Activated T-helper 2 cell treated with anti-CD3 and anti-CD28 coated beads, Interferon-gamma antibody, Interleukin-2, Interleukin-4, amounts not matched to agents 10 μg/mL and 5 μg/mL and 100 μg/mL, durations not matched to agents 14 hours and 24 hours and 36 hours (primary cell): ENCODE results near the gene OSBPL1A. TPM values are rescaled to one million over a fixed set of nuclear protein-coding genes. Genes with fewer than 3 reads are reported as not detected.

Source experiments
- DNase-seq: peaks from one replicate; pipeline ENCODE4 v3.0.0; 2021; ENCODE audit warnings: low spot score
- H3K27ac Mint-ChIP-seq: one replicate; pipeline ENCODE4 v1.8.0; 2021; ENCODE audit warnings: mixed read lengths
- H3K27me3 Mint-ChIP-seq: one replicate; pipeline ENCODE4 v1.8.0; 2021; ENCODE audit warnings: low read depth, mixed read lengths
- H3K36me3 Mint-ChIP-seq: one replicate; pipeline ENCODE4 v1.8.0; 2021; ENCODE audit warnings: low read depth, mixed read lengths
- H3K4me1 Mint-ChIP-seq: one replicate; pipeline ENCODE4 v1.8.0; 2021; ENCODE audit warnings: low read depth, mixed read lengths
- H3K4me3 Mint-ChIP-seq: one replicate; pipeline ENCODE4 v1.8.0; 2021; ENCODE audit warnings: low read depth, mild to moderate bottlenecking, moderate library complexity, mixed read lengths
- H3K9me3 Mint-ChIP-seq: one replicate; pipeline ENCODE4 v1.8.0; 2021; ENCODE audit warnings: mixed read lengths
- intact Hi-C: fragments of 100-400 bp; cut with micrococcal nuclease; formaldehyde crosslinking; loops from one replicate; pipeline ENCODE4 v1.15.1; 2023
- total RNA-seq: library from RNA; stranded (reverse); gene quantifications from 2 replicates; pipeline ENCODE4 v1.2.3, GENCODE V29; 2022

The OSBPL1A gene
- total RNA-seq, 1 donor from 2014 or later = 0.98 TPM

GRCh38 chr18:24317370-24317769, 80.3 kb downstream of the OSBPL1A start:
- no peak for DNase-seq
- H3K4me3 Mint-ChIP-seq = no peak overlapping the region
- H3K4me1 Mint-ChIP-seq = peaks cover 7% of the 10 kb centered on the region
- intact Hi-C loops = no loop called here
- no peaks in the 10 kb centered on the region for H3K27me3 Mint-ChIP-seq
- H3K9me3 Mint-ChIP-seq = no peaks in the 10 kb centered on the region
- H3K36me3 Mint-ChIP-seq = no peaks in the 10 kb centered on the region
- H3K27ac Mint-ChIP-seq = no peak overlapping the region

- H3K4me3 Mint-ChIP-seq = no peak overlapping the region
- no peaks in the 10 kb centered on the region for H3K36me3 Mint-ChIP-seq
- H3K27me3 Mint-ChIP-seq = no peaks in the 10 kb centered on the region
- DNase-seq = no peak
- intact Hi-C loops = no loop called here
- no peaks in the 10 kb centered on the region for H3K9me3 Mint-ChIP-seq
- H3K4me1 Mint-ChIP-seq = peaks cover 7% of the 10 kb centered on the region
- H3K27ac Mint-ChIP-seq = no peak overlapping the region
Observed at GRCh38 chr18:24315170-24315569, 82.5 kb downstream of the OSBPL1A start.

- Mint-ChIP-seq H3K27me3 (peaks cover 2% of the 10 kb centered on the region), H3K9me3 (no peaks in the 10 kb centered on the region), H3K4me1 (no peaks in the 10 kb centered on the region), H3K36me3 (no peaks in the 10 kb centered on the region), H3K4me3 (no peak overlapping the region), H3K27ac (no peak overlapping the region)
- no peak for DNase-seq
- intact Hi-C loops = no loop called here
Observed at GRCh38 chr18:24306201-24306600, 91.4 kb downstream of the OSBPL1A start.

- Mint-ChIP-seq H3K9me3 (no peaks in the 10 kb centered on the region), H3K4me3 (no peak overlapping the region), H3K27me3 (peaks cover 11% of the 10 kb centered on the region)
Observed at GRCh38 chr18:24300703-24301102, 96.9 kb downstream of the OSBPL1A start.

GRCh38 chr18:24296276-24296675, 101.3 kb downstream of the OSBPL1A start:
- H3K4me3 Mint-ChIP-seq = no peak overlapping the region
- no peak for DNase-seq
- intact Hi-C loops = no loop called here
- no peaks in the 10 kb centered on the region for H3K36me3 Mint-ChIP-seq
- no peak overlapping the region for H3K27ac Mint-ChIP-seq
- H3K27me3 Mint-ChIP-seq = peaks cover 16% of the 10 kb centered on the region
- no peaks in the 10 kb centered on the region for H3K4me1 Mint-ChIP-seq
- H3K9me3 Mint-ChIP-seq = no peaks in the 10 kb centered on the region

More at GRCh38 chr18:24300703-24301102, 96.9 kb downstream of the OSBPL1A start:
- intact Hi-C loops = no loop called here
- H3K36me3 Mint-ChIP-seq = no peaks in the 10 kb centered on the region
- H3K4me1 Mint-ChIP-seq = no peaks in the 10 kb centered on the region
- no peak for DNase-seq
- H3K27ac Mint-ChIP-seq = no peak overlapping the region

- Mint-ChIP-seq H3K9me3 (no peaks in the 10 kb centered on the region), H3K36me3 (no peaks in the 10 kb centered on the region), H3K27me3 (peaks cover 13% of the 10 kb centered on the region), H3K4me1 (no peaks in the 10 kb centered on the region), H3K4me3 (no peak overlapping the region), H3K27ac (no peak overlapping the region)
- DNase-seq = no peak
- intact Hi-C loops = no loop called here
Observed at GRCh38 chr18:24293254-24293653, 104.4 kb downstream of the OSBPL1A start.

- H3K9me3 Mint-ChIP-seq = no peaks in the 10 kb centered on the region
- intact Hi-C loops = no loop called here
Observed at GRCh38 chr18:24278591-24278990, 119.0 kb downstream of the OSBPL1A start.

GRCh38 chr18:24277516-24278195, 120.0 kb downstream of the OSBPL1A start:
- no peak for DNase-seq
- Mint-ChIP-seq H3K27ac (no peak overlapping the region), H3K27me3 (peaks cover 23% of the 10 kb centered on the region), H3K9me3 (no peaks in the 10 kb centered on the region), H3K4me3 (no peak overlapping the region), H3K4me1 (no peaks in the 10 kb centered on the region), H3K36me3 (no peaks in the 10 kb centered on the region)
- intact Hi-C loops = no loop called here

More at GRCh38 chr18:24278591-24278990, 119.0 kb downstream of the OSBPL1A start:
- DNase-seq = no peak
- Mint-ChIP-seq H3K36me3 (no peaks in the 10 kb centered on the region), H3K4me3 (no peak overlapping the region), H3K4me1 (no peaks in the 10 kb centered on the region), H3K27ac (no peak overlapping the region), H3K27me3 (peaks cover 16% of the 10 kb centered on the region)

- intact Hi-C loops = no loop called here
- H3K27me3 Mint-ChIP-seq = peaks cover 29% of the 10 kb centered on the region
- no peak overlapping the region for H3K27ac Mint-ChIP-seq
- no peak overlapping the region for H3K4me3 Mint-ChIP-seq
- DNase-seq = no peak
- H3K9me3 Mint-ChIP-seq = no peaks in the 10 kb centered on the region
- H3K36me3 Mint-ChIP-seq = no peaks in the 10 kb centered on the region
- H3K4me1 Mint-ChIP-seq = no peaks in the 10 kb centered on the region
Observed at GRCh38 chr18:24276994-24277393, 120.6 kb downstream of the OSBPL1A start.

GRCh38 chr18:24274837-24275236, 122.8 kb downstream of the OSBPL1A start:
- intact Hi-C loops = no loop called here
- Mint-ChIP-seq H3K4me1 (no peaks in the 10 kb centered on the region), H3K27me3 (peaks cover 45% of the 10 kb centered on the region), H3K9me3 (no peaks in the 10 kb centered on the region), H3K4me3 (no peak overlapping the region), H3K36me3 (no peaks in the 10 kb centered on the region), H3K27ac (no peak overlapping the region)
- no peak for DNase-seq

GRCh38 chr18:24273596-24273995, 124.0 kb downstream of the OSBPL1A start:
- Mint-ChIP-seq H3K4me1 (no peaks in the 10 kb centered on the region), H3K27me3 (peaks cover 57% of the 10 kb centered on the region), H3K27ac (no peak overlapping the region), H3K36me3 (no peaks in the 10 kb centered on the region), H3K4me3 (no peak overlapping the region), H3K9me3 (no peaks in the 10 kb centered on the region)
- no peak for DNase-seq
- intact Hi-C loops = no loop called here

GRCh38 chr18:24272229-24272525, 125.4 kb downstream of the OSBPL1A start:
- no peak for DNase-seq
- peaks cover 63% of the 10 kb centered on the region for H3K27me3 Mint-ChIP-seq
- H3K9me3 Mint-ChIP-seq = no peaks in the 10 kb centered on the region
- no peaks in the 10 kb centered on the region for H3K4me1 Mint-ChIP-seq
- no peak overlapping the region for H3K27ac Mint-ChIP-seq
- peak overlapping the region; percentile 59 for H3K4me3 Mint-ChIP-seq
- no peaks in the 10 kb centered on the region for H3K36me3 Mint-ChIP-seq
- intact Hi-C loops = no loop called here

GRCh38 chr18:24271381-24272228, 126.0 kb downstream of the OSBPL1A start:
- DNase-seq = no peak
- H3K27ac Mint-ChIP-seq = no peak overlapping the region
- H3K9me3 Mint-ChIP-seq = no peaks in the 10 kb centered on the region
- no peak overlapping the region for H3K4me3 Mint-ChIP-seq
- H3K27me3 Mint-ChIP-seq = peaks cover 61% of the 10 kb centered on the region
- intact Hi-C loops = no loop called here
- no peaks in the 10 kb centered on the region for H3K4me1 Mint-ChIP-seq
- no peaks in the 10 kb centered on the region for H3K36me3 Mint-ChIP-seq
